Mesendoderm (in vitro differentiated cells): ENCODE results near the gene TMEM175.

ENCODE experiments used
- DNase-seq: peaks from one replicate; pipeline ENCODE4 v3.0.0; 2013
- H2AK5ac ChIP-seq: 2 replicates; pipeline ENCODE4 v1.6.1; 2013; ENCODE audit warnings: low read length, inconsistent platforms
- H2BK120ac ChIP-seq: 2 replicates; pipeline ENCODE4 v1.6.1; 2013; ENCODE audit warnings: low read depth, mild to moderate bottlenecking, low read length, moderate library complexity, mixed read lengths
- H2BK15ac ChIP-seq: replicated peaks from 2 replicates; pipeline ENCODE4 v1.6.1; 2013; ENCODE audit warnings: low read depth, mild to moderate bottlenecking, moderate library complexity
- H2BK5ac ChIP-seq: 2 replicates; pipeline ENCODE4 v1.6.1; 2013; ENCODE audit warnings: low read length, inconsistent platforms
- H3K18ac ChIP-seq: 2 replicates; pipeline ENCODE4 v1.6.1; 2013; ENCODE audit warnings: mild to moderate bottlenecking, low read length, mixed read lengths
- H3K23ac ChIP-seq: one replicate; pipeline ENCODE4 v1.6.1; 2013; ENCODE audit warnings: low read length
- H3K27ac ChIP-seq: 2 replicates; pipeline ENCODE4 v1.5.1; 2013; ENCODE audit warnings: low read depth, mild to moderate bottlenecking, inconsistent platforms, low read length, moderate library complexity
- H3K27me3 ChIP-seq: 2 replicates; pipeline ENCODE4 v1.6.1; 2013; ENCODE audit warnings: low read length, control low read depth, mild to moderate bottlenecking, inconsistent platforms; ENCODE audit not compliant: insufficient read depth, poor library complexity
- H3K36me3 ChIP-seq: 2 replicates; pipeline ENCODE4 v1.6.1; 2013; ENCODE audit warnings: low read length, inconsistent platforms; ENCODE audit not compliant: control insufficient read depth, insufficient read depth
- H3K4ac ChIP-seq: one replicate; pipeline ENCODE4 v1.6.1; 2013; ENCODE audit warnings: low read depth, mild to moderate bottlenecking, low read length, moderate library complexity
- H3K4me1 ChIP-seq: 2 replicates; pipeline ENCODE4 v1.6.1; 2013; ENCODE audit warnings: low read depth, low read length, inconsistent platforms; ENCODE audit not compliant: control insufficient read depth
- H3K4me2 ChIP-seq: 2 replicates; pipeline ENCODE4 v1.6.1; 2013; ENCODE audit warnings: low read length
- H3K4me3 ChIP-seq: 2 replicates; pipeline ENCODE4 v1.5.1; 2013; ENCODE audit warnings: mild to moderate bottlenecking, low read length
- H3K56ac ChIP-seq: one replicate; pipeline ENCODE4 v1.6.1; 2013; ENCODE audit warnings: low read length
- H3K79me1 ChIP-seq: 2 replicates; pipeline ENCODE4 v1.6.1; 2013; ENCODE audit warnings: low read length, inconsistent platforms
- H3K79me2 ChIP-seq: 2 replicates; pipeline ENCODE4 v1.6.1; 2013; ENCODE audit warnings: mild to moderate bottlenecking, low read length; ENCODE audit not compliant: control insufficient read depth, insufficient read depth
- H3K9ac ChIP-seq: 2 replicates; pipeline ENCODE4 v1.6.1; 2013; ENCODE audit warnings: low read length, inconsistent platforms
- H4K5ac ChIP-seq: one replicate; pipeline ENCODE4 v1.6.1; 2013; ENCODE audit warnings: low read length
- H4K8ac ChIP-seq: one replicate; pipeline ENCODE4 v1.6.1; 2013; ENCODE audit warnings: low read depth, mild to moderate bottlenecking, control low read depth, low read length, moderate library complexity
- WGBS: extraction: QIAGEN DNeasy Blood & Tissue Kit; methylation state at CpG from one replicate; pipeline ENCODE4 v1.1.7; 2013; ENCODE audit warnings: low lambda C conversion rate, missing lambda C conversion rate; ENCODE audit not compliant: insufficient coverage; ENCODE audit errors: extremely low coverage; 5-methylcytosine and 5-hydroxymethylcytosine counted together

TMEM175 gene

DNA sequence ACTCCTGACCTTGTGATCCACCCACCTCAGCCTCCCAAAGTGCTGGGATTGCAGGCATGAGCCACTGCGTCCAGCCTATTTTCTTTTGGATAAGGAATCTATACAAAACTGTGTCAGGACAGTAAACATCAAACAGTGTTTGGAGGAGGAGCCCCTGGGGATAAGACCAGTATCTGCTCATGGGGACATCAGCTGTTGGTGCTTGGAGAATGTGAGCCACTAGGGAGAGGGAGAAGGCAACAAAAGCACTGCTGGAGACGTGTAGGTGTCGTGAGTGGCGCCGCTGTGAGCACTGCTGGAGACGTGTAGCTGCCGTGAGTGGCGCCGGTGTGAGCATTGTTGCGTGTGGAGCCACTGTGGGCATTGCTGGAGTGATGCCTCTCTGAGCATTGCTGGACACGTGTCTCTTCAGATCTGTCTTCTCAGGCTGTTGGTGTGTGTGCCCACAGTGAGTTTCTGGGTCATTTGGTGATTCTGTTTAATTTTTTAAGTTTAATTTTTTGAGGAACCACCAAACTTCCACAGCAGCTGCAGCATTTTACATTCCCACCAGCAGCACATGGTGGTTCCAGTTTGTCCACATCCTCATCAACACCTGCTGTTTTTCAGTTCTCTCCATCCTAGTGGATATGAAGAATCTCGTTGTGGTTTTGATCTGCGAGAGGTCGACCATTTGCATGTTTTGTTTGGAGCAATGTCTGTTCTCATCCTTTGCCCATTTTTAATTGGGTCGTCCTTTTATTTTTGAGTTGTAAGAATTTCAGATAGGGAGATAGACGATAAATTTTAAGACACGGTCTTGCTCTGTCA is 22.2 kb downstream of the TMEM175 start:
- Histone ChIP-seq H4K8ac (no peak overlapping the region), H3K9ac (no peak overlapping the region), H3K23ac (no peak overlapping the region), H3K79me2 (no peaks in the 10 kb centered on the region), H2BK5ac (no peak overlapping the region), H2AK5ac (no peak overlapping the region), H3K4me3 (no peak overlapping the region), H3K27me3 (no peaks in the 10 kb centered on the region), H3K4me1 (no peaks in the 10 kb centered on the region), H2BK15ac (no peak overlapping the region), H3K56ac (no peak overlapping the region), H3K27ac (no peak overlapping the region), H2BK120ac (no peak overlapping the region), H4K5ac (no peak overlapping the region), H3K4ac (no peak overlapping the region), H3K4me2 (no peak overlapping the region), H3K18ac (no peak overlapping the region), H3K36me3 (no peaks in the 10 kb centered on the region), H3K79me1 (no peaks in the 10 kb centered on the region)
- DNase-seq: no peak
- WGBS: no CpG with 5 or more reads among the region's 17 CpGs

DNA sequence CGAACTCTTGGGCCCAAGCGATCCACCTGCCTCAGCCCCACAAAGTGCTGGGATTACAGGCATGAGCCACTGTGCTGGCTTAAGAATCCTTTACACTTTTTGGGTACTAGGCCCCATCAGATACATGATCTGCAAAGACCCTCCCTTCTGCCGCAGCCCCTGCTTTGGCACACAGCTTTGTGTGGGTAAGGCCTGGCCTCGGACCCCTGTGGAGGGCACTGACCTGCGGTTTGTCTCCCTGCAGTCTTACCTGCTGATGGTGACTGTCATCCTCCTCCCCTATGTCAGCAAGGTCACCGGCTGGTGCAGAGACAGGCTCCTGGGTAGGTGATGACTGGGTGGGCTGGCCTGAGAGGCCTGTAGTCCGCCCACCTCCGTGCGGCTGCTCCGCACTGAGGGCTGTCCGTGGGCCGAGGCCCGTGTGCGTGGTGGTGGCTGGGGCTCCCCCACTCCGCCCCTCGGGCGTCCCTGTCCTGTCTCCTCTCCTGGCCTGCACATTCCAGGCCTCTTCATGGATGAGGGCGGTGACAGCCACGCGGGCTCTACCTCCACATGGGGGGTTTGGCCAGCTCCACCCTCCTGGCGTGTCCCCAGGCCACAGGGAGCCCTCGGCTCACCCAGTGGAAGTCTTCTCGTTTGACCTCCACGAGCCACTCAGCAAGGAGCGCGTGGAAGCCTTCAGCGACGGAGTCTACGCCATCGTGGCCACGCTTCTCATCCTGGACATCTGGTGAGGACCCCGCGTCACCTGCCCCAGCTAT is 23.1 kb downstream of the TMEM175 start:
- Histone ChIP-seq H3K4me1 (no peaks in the 10 kb centered on the region), H2AK5ac (no peak overlapping the region), H3K27ac (no peak overlapping the region), H3K36me3 (no peaks in the 10 kb centered on the region), H3K4me3 (no peak overlapping the region), H4K8ac (no peak overlapping the region), H2BK120ac (no peak overlapping the region), H2BK15ac (no peak overlapping the region), H3K4ac (no peak overlapping the region), H2BK5ac (no peak overlapping the region), H4K5ac (no peak overlapping the region), H3K23ac (no peak overlapping the region), H3K9ac (no peak overlapping the region), H3K27me3 (no peaks in the 10 kb centered on the region), H3K4me2 (no peak overlapping the region), H3K18ac (no peak overlapping the region), H3K79me1 (no peaks in the 10 kb centered on the region), H3K79me2 (no peaks in the 10 kb centered on the region), H3K56ac (no peak overlapping the region)
- WGBS: no CpG with 5 or more reads among the region's 33 CpGs
- DNase-seq: no peak

DNA sequence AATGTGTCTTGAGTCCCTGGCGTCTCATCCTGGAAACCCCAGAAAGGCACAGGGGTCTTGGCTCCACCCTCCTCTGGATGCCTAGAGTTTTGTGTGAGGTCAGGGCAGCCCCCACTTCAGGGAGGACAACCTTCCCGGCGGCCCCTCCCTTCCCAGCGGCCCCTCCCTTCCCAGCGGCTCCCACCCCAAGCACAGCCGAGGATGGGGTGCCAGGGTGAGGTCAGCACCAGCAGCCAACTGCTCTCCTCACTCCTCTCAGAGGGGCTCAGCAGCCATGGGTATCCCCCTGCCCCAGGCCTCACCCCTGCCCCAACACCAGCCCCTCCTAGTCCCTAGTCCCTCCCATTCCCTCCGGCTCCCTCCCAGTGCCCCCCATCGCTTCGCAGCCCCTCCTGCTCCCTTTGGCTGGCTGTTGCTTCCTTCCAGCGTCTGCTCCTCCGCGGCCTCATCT is 23.7 kb downstream of the TMEM175 start:
- no peaks in the 10 kb centered on the region for H3K36me3 ChIP-seq
- H2BK5ac ChIP-seq: no peak overlapping the region
- no peak overlapping the region for H3K18ac ChIP-seq
- H4K8ac ChIP-seq: no peak overlapping the region
- H3K27ac ChIP-seq: no peak overlapping the region
- H3K56ac ChIP-seq: no peak overlapping the region
- H3K27me3 ChIP-seq: no peaks in the 10 kb centered on the region
- no peak overlapping the region for H3K4me3 ChIP-seq
- H2AK5ac ChIP-seq: no peak overlapping the region
- H2BK15ac ChIP-seq: no peak overlapping the region
- no peaks in the 10 kb centered on the region for H3K79me1 ChIP-seq
- no peaks in the 10 kb centered on the region for H3K79me2 ChIP-seq
- no peak overlapping the region for H3K4me2 ChIP-seq
- no peak overlapping the region for H3K23ac ChIP-seq
- no peak overlapping the region for H3K9ac ChIP-seq
- H3K4ac ChIP-seq: no peak overlapping the region
- no peak overlapping the region for H2BK120ac ChIP-seq
- DNase-seq: no peak
- no CpG with 5 or more reads among the region's 12 CpGs for WGBS
- H3K4me1 ChIP-seq: no peaks in the 10 kb centered on the region
- H4K5ac ChIP-seq: no peak overlapping the region

DNA sequence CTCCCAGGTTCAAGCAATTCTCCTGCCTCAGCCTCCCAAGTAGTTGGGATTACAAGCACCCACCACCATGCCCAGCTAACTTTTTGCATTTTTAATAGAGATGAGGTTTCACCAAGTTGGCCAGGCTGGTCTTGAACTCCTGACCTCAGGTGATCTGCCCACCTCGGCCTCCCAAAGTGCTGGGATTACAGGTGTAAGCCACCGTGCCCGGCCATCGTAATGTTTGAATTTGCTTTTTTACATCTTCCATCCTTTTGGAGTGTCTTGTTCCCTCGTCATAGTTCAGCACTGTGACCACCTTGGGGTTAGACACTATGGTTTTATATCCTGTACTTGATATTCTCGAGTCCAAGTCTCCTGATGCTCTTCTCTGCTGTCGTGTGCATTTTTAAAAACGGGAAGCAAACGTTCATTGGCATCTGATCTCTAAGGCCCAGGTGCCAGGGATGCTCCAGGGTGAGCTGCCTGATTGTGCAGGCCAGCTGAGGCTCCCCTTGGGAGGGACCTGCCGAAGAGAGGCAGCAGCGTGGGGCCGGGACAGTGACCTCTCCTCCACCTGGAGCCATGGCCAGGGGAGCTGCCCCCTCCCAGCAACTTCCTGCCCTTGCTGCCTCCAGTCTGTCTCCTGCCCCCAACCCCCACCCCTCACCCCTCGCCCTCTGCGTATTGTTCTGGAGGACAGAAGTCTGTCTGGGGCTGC is 24.4 kb downstream of the TMEM175 start:
- Histone ChIP-seq H3K27me3 (no peaks in the 10 kb centered on the region), H3K79me2 (no peaks in the 10 kb centered on the region), H3K9ac (no peak overlapping the region), H3K4me1 (no peaks in the 10 kb centered on the region), H3K56ac (no peak overlapping the region), H3K79me1 (no peaks in the 10 kb centered on the region), H3K27ac (no peak overlapping the region), H2BK15ac (no peak overlapping the region), H3K4me3 (no peak overlapping the region), H4K5ac (no peak overlapping the region), H3K4me2 (no peak overlapping the region), H2BK5ac (no peak overlapping the region), H2BK120ac (no peak overlapping the region), H3K4ac (no peak overlapping the region), H3K18ac (no peak overlapping the region), H2AK5ac (no peak overlapping the region), H3K23ac (no peak overlapping the region), H3K36me3 (no peaks in the 10 kb centered on the region), H4K8ac (no peak overlapping the region)
- no peak for DNase-seq
- no CpG with 5 or more reads among the region's 14 CpGs for WGBS

DNA sequence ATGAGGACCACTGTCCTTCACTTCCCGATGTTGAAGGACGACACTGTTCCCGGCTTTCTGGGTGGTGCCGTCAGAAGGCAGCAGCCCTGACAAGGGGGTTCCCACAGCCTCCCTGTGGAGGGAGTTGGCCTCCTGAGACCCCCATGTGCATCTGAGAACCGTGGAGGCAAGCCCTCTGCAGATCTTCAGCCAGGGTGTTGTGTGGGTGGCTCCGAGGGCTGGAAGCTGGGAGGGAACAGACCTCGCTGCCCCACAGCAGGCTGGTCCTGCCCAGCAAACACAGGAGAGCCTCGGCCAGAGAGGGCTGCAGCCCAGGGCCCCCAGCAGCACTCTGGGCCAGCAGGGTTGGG is 24.9 kb downstream of the TMEM175 start:
- H3K27ac ChIP-seq: no peak overlapping the region
- no peak overlapping the region for H3K4me2 ChIP-seq
- H2BK15ac ChIP-seq: no peak overlapping the region
- H2AK5ac ChIP-seq: no peak overlapping the region
- no peak for DNase-seq
- H3K4me3 ChIP-seq: no peak overlapping the region
- no peaks in the 10 kb centered on the region for H3K36me3 ChIP-seq
- no peaks in the 10 kb centered on the region for H3K27me3 ChIP-seq
- H3K79me1 ChIP-seq: no peaks in the 10 kb centered on the region
- no peak overlapping the region for H3K18ac ChIP-seq
- H3K56ac ChIP-seq: no peak overlapping the region
- H2BK5ac ChIP-seq: no peak overlapping the region
- H2BK120ac ChIP-seq: no peak overlapping the region
- no peak overlapping the region for H4K8ac ChIP-seq
- H3K9ac ChIP-seq: no peak overlapping the region
- no peak overlapping the region for H3K23ac ChIP-seq
- H3K79me2 ChIP-seq: no peaks in the 10 kb centered on the region
- no peak overlapping the region for H4K5ac ChIP-seq
- H3K4me1 ChIP-seq: no peaks in the 10 kb centered on the region
- WGBS: no CpG with 5 or more reads among the region's 8 CpGs
- H3K4ac ChIP-seq: no peak overlapping the region
